Measurements from ENCODE around the gene VSIG4.
A peak's percentile ranks its signal among the peaks of the same experiment; 100 is the strongest.
"Not testable (repeated sequence)": the region's sequence is repeated elsewhere in the genome, so short reads cannot be mapped to it uniquely, and the experiment has no call there.

Gene VSIG4

DNA sequence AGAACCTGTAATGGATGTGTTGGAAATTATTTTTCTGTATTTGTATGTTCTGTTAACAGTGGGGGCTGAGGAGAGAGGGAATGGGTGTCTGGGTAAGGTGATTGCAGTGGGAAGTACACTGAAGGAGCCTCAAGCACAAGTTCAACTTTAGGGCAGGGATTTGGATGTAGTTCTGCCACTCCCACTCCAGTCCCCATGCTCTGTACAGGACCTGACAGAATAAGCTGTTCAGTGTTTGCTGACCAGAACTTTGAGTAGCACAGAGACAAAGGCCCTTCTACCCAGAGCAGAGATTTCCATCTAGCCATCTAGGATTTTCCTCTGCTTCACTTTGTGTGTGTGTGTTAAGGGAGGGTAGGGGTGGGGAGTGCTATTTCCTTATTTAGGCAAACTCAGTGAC lies 49.2 kb downstream of the VSIG4 start:
- Mint-ChIP-seq H3K27me3 (ENCODE audit: low read depth) (no peaks in the 10 kb centered on the region), H3K36me3 (ENCODE audit: low read depth) (no peaks in the 10 kb centered on the region), H3K4me3 (no peak overlapping the region), H3K4me1 (no peaks in the 10 kb centered on the region), H3K27ac (no peak overlapping the region), H3K9me3 (peaks cover 4% of the 10 kb centered on the region)
- TF ChIP-seq, protein P1, sequence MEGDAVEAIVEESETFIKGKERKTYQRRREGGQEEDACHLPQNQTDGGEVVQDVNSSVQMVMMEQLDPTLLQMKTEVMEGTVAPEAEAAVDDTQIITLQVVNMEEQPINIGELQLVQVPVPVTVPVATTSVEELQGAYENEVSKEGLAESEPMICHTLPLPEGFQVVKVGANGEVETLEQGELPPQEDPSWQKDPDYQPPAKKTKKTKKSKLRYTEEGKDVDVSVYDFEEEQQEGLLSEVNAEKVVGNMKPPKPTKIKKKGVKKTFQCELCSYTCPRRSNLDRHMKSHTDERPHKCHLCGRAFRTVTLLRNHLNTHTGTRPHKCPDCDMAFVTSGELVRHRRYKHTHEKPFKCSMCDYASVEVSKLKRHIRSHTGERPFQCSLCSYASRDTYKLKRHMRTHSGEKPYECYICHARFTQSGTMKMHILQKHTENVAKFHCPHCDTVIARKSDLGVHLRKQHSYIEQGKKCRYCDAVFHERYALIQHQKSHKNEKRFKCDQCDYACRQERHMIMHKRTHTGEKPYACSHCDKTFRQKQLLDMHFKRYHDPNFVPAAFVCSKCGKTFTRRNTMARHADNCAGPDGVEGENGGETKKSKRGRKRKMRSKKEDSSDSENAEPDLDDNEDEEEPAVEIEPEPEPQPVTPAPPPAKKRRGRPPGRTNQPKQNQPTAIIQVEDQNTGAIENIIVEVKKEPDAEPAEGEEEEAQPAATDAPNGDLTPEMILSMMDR (IDR thresholded peaks at IDR 0.05; ENCODE audit: unreplicated experiment in 3 of 3): no peak

DNA sequence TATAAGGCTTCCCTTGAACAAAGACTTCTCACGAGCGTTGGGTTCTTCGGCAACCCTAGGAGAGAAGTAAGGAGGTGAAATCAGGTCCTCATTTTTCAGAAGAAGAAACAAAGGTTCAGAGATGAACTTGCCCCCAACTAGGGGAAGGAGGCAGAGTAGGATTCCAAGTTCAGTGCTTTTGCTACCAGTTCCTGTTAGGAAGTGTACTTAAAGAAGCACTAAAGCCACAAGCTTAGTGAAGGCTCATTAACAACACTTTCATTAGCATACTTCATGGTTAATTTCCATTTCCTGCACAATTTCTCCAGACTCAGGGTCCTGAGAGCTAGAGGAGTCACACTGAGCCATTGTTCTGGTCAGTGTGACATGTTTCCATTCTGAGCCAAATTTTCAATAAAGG lies 52.1 kb downstream of the VSIG4 start:
- H3K4me3 Mint-ChIP-seq: no peak overlapping the region
- TF ChIP-seq, protein P1 (IDR thresholded peaks at IDR 0.05; ENCODE audit: unreplicated experiment in 3 of 3): no peak
- no peaks in the 10 kb centered on the region for H3K27me3 Mint-ChIP-seq (ENCODE audit: low read depth)
- no peaks in the 10 kb centered on the region for H3K4me1 Mint-ChIP-seq
- H3K9me3 Mint-ChIP-seq: no peaks in the 10 kb centered on the region
- H3K27ac Mint-ChIP-seq: no peak overlapping the region
- H3K36me3 Mint-ChIP-seq (ENCODE audit: low read depth): no peaks in the 10 kb centered on the region

DNA sequence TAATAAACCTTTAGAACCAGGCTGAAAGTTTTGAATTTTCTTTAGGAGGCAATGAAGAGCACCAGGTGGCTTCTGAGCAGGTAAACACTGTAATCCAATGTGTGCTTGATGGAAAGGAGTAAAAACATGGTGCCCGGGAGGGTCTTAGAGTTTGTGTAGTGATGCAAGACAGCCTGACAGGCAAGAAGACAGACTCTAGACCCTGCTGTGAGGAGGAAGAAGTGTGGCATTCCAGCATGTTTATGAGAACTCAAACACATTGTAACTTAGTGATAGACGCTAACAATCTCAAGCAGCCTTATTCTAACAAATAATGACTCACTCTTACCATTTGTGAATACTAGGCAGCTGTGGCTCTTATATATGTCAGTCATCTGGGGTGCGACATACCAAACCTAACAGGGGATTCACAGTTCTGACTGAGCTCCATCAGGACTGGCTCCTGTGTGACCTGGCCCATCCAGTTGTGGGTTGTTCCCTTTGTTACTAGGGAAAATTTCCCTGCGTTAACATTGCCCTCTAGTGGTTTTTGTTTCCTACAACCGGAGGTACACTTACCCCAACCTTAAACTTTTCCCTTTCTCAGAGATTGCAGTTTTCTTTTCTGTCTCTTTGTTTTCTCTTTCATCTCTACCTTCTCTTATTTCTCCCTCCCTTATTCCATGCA lies 53.8 kb downstream of the VSIG4 start:
- Mint-ChIP-seq H3K9me3 (no peaks in the 10 kb centered on the region), H3K4me3 (no peak overlapping the region), H3K27ac (no peak overlapping the region), H3K36me3 (ENCODE audit: low read depth) (no peaks in the 10 kb centered on the region), H3K4me1 (no peaks in the 10 kb centered on the region), H3K27me3 (ENCODE audit: low read depth) (no peaks in the 10 kb centered on the region)
- TF ChIP-seq, protein P1 (IDR thresholded peaks at IDR 0.05; ENCODE audit: unreplicated experiment in 3 of 3): peak; percentile 37 to 51 (median 38)

DNA sequence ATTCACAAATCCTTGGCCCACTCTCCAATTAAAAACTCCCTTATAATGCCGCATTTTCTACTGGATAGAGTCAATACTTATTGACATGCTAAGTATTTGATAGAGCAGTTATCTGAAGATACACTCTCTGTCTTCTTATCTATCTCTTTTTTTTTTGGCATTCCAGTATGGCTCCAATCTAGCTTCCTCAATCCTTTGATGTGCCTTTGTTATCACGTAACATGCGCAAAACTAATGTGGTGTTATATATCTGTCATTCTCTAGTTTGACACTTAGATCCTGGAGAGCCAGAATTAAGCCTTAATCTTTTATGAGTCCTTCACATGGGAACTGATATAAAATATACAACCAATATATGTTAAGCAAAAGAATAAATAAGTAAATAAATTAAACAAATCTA lies 54.7 kb downstream of the VSIG4 start:
- TF ChIP-seq, protein P1 (IDR thresholded peaks at IDR 0.05; ENCODE audit: unreplicated experiment in 3 of 3): no peak
- no peak overlapping the region for H3K4me3 Mint-ChIP-seq
- no peaks in the 10 kb centered on the region for H3K36me3 Mint-ChIP-seq (ENCODE audit: low read depth)
- H3K9me3 Mint-ChIP-seq: no peaks in the 10 kb centered on the region
- H3K27ac Mint-ChIP-seq: no peak overlapping the region
- H3K27me3 Mint-ChIP-seq (ENCODE audit: low read depth): no peaks in the 10 kb centered on the region
- H3K4me1 Mint-ChIP-seq: no peaks in the 10 kb centered on the region

DNA sequence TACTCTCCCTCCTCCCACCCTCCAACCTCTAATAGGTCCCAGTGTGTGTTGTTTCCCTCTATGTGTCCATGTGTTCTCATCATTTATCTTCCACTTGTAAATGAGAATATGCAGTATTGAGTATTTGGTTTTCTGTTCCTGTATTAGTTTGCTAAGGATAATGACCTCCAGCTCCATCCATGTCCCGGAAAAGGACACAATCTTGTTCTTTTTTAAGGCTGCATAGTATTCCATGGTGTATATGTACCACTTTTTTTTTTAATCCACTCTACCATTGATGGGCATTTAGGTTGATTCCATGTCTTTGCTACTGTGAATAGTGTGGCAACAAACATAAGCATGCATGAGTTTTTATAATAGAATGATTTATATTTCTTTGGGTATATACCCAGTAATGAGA lies 62.7 kb downstream of the VSIG4 start:
- not testable (repeated sequence) for H3K4me3 Mint-ChIP-seq

DNA sequence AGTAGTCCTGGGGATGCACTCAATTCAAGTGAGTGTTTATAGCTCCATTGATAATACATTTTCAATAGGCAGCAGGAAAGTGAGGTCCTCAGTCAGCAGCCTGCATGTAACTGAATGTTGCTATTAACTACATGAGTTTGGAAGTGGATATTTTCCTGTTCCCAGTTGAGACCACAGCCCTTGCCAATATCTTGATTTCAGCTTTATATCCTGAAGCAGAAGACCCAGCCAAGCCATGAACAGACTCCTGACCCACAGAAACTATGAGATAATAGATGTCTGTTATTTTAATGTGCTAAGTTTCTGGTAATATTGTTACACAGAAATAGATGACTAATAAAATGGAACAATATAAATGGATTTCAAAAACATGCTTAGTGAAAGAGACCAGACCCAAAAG lies 63.7 kb downstream of the VSIG4 start:
- TF ChIP-seq, protein P1 (IDR thresholded peaks at IDR 0.05; ENCODE audit: unreplicated experiment in 3 of 3): no peak
- Mint-ChIP-seq H3K27me3 (ENCODE audit: low read depth) (no peaks in the 10 kb centered on the region), H3K4me3 (no peak overlapping the region), H3K4me1 (no peaks in the 10 kb centered on the region), H3K9me3 (peaks cover 20% of the 10 kb centered on the region), H3K36me3 (ENCODE audit: low read depth) (no peaks in the 10 kb centered on the region), H3K27ac (no peak overlapping the region)

More for the DNA sequence above, 62.7 kb downstream of the VSIG4 start:
- peaks cover 16% of the 10 kb centered on the region for H3K9me3 Mint-ChIP-seq
- not testable (repeated sequence) for H3K27me3 Mint-ChIP-seq (ENCODE audit: low read depth); H3K36me3 Mint-ChIP-seq (ENCODE audit: low read depth); H3K27ac Mint-ChIP-seq; H3K4me1 Mint-ChIP-seq

DNA sequence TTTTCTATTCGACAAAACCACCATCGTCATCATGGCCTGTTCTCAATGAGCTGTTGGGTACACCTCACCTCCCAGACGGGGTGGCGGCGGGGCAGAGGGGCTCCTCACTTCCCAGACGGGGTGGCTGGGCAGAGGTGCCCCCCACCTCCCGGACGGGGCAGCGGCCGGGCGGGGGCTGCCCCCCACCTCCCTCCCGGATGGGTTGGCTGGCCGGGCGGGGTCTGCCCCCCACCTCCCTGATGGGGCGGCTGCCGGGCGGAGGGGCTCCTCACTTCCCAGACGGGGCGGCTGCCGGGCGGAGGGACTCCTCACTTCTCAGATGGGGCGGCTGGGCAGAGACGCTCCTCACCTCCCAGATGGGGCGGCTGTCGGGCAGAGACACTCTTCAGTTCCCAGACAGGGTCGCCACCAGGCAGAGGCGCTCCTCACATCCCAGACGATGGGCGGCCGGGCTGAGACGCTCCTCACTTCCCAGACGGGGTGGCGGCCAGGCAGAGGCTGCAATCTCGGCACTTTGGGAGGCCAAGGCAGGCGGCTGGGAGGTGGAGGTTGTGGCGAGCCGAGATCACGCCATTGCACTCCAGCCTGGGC lies 64.6 kb downstream of the VSIG4 start:
- H3K27me3 Mint-ChIP-seq (ENCODE audit: low read depth); H3K4me1 Mint-ChIP-seq; H3K4me3 Mint-ChIP-seq; H3K36me3 Mint-ChIP-seq (ENCODE audit: low read depth); H3K27ac Mint-ChIP-seq: not testable (repeated sequence)
- peaks cover 20% of the 10 kb centered on the region for H3K9me3 Mint-ChIP-seq

All from nephron (organoid).